ENCODE measurements around the gene RPS6KC1. TPM values are rescaled to one million over a fixed set of nuclear protein-coding genes. Genes with fewer than 3 reads are reported as not detected.

The RPS6KC1 gene
- polyA plus RNA-seq, 3 donors: 8.9 to 16.0 (median 11.4) TPM

DNA sequence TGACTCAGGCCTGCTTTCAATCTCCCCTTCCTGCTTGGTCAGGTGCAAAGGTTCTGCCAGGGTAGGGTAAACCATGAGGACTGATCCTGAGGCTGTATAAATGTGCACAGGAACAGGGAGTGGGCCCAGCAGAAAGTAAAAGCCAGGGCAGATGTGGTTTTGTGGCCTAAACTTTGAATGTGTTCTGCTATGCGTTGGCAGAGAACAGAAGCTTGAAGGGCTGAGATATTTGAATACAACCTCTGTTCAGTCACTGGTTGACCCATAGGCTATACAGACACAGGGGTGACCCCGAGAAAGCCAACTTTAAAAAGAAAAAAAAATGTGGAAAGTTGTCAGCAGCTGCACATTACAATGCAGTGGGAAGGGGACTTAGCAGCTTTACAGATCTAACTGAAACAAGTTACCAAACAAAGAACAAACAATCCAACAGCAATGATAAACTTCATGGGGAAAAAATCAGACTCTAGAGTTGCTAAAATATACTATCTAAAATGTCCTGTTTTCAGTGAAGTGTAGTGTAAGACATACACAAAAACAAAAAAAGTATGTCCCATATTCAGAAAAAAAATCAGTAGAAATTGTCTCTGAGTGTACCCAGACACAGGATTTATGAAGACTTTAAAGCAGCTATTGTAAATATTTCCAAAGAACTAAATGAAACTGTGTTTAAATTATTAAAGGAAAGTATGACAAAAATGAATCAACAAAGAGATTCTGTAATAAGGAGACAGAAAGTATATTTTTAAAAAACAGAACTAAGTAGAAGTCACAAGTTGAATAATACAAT is 216.1 kb downstream of the RPS6KC1 start:
- peaks cover 53 to 61% of the 10 kb centered on the region in 2 donors for H3K36me3 Mint-ChIP-seq
- peaks cover 0 to 14% (median 4%) of the 10 kb centered on the region in 7 donors for H3K9me3 Mint-ChIP-seq
- intact Hi-C loops (cut with micrococcal nuclease): no loop called here
- no peak overlapping the region for H3K4me3 Mint-ChIP-seq
- no peak overlapping the region for H3K27ac ChIP-seq (ENCODE audit: low read depth in 1 of 2, low read length in 2 of 2)
- no peak overlapping the region for H3K9ac ChIP-seq (ENCODE audit: insufficient read depth, low read length, poor library complexity, severe bottlenecking)
- peaks cover 5 to 49% of the 10 kb centered on the region in 2 donors for H3K36me3 ChIP-seq (replicated peaks in 1 of 2; ENCODE audit: control insufficient read depth in 1 of 2, insufficient read depth in 2 of 2, low read length in 2 of 2)
- no peaks in the 10 kb centered on the region for H3K27me3 Mint-ChIP-seq (ENCODE audit: low read depth in 3 of 3)
- H2AFZ ChIP-seq (ENCODE audit: insufficient read depth, low read depth, low read length, poor library complexity, severe bottlenecking): no peak overlapping the region
- TF ChIP-seq, protein P1, sequence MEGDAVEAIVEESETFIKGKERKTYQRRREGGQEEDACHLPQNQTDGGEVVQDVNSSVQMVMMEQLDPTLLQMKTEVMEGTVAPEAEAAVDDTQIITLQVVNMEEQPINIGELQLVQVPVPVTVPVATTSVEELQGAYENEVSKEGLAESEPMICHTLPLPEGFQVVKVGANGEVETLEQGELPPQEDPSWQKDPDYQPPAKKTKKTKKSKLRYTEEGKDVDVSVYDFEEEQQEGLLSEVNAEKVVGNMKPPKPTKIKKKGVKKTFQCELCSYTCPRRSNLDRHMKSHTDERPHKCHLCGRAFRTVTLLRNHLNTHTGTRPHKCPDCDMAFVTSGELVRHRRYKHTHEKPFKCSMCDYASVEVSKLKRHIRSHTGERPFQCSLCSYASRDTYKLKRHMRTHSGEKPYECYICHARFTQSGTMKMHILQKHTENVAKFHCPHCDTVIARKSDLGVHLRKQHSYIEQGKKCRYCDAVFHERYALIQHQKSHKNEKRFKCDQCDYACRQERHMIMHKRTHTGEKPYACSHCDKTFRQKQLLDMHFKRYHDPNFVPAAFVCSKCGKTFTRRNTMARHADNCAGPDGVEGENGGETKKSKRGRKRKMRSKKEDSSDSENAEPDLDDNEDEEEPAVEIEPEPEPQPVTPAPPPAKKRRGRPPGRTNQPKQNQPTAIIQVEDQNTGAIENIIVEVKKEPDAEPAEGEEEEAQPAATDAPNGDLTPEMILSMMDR (IDR thresholded peaks at IDR 0.05): no peak
- H3K4me3 ChIP-seq (replicated peaks in 1 of 3; ENCODE audit: low read depth in 2 of 3, low read length in 3 of 3): no peak overlapping the region
- H3K4me1 Mint-ChIP-seq: no peaks in the 10 kb centered on the region
- H3K4me2 ChIP-seq (replicated peaks; ENCODE audit: extremely low read depth, low read length, poor library complexity, severe bottlenecking): no peak overlapping the region
- DNase-seq: no peak
- H3K79me2 ChIP-seq (ENCODE audit: insufficient read depth, low read length): no peaks in the 10 kb centered on the region
- peaks cover 4% of the 10 kb centered on the region in 2 donors for H3K9me3 ChIP-seq (replicated peaks in 1 of 2; ENCODE audit: control insufficient read depth in 1 of 2, insufficient read depth in 1 of 2, low read length in 2 of 2)
- no CpG with 5 or more reads among the region's 2 CpGs for WGBS (ENCODE audit: insufficient coverage)
- H3K27me3 ChIP-seq (ENCODE audit: control insufficient read depth in 2 of 2, insufficient read depth in 2 of 2, low read length in 2 of 2): no peaks in the 10 kb centered on the region
- H3K4me1 ChIP-seq (ENCODE audit: control insufficient read depth in 1 of 2, insufficient read depth in 2 of 2, low read length in 2 of 2): no peaks in the 10 kb centered on the region
- no peaks in the 10 kb centered on the region for H4K20me1 ChIP-seq (ENCODE audit: insufficient read depth, low read length)
- H3K27ac Mint-ChIP-seq: no peak overlapping the region

DNA sequence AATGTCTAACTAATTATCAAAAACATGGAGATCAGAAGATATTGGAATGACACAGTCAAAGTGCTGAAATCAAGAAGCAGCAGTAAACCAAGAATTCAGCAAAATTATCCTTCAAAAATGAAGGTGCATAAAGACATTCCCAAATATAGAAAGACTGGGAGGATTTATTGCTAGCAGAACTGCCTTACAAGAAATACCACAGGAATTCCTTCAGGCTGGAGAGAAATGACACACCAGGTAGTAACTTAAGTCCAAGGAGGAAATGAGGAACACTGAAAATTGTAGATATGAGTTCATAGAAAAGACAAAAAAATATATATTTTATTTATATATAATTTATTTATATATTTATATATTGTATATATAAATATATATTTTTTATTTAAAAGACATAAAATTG is 217.2 kb downstream of the RPS6KC1 start:
- intact Hi-C loops (cut with micrococcal nuclease): no loop called here
- H3K4me3 Mint-ChIP-seq: no peak overlapping the region
- peaks cover 0 to 14% (median 4%) of the 10 kb centered on the region in 7 donors for H3K9me3 Mint-ChIP-seq
- Histone ChIP-seq H3K27ac (ENCODE audit: low read depth in 1 of 2, low read length in 2 of 2) (no peak overlapping the region), H3K4me3 (replicated peaks in 1 of 3; ENCODE audit: low read depth in 2 of 3, low read length in 3 of 3) (no peak overlapping the region), H3K4me2 (replicated peaks; ENCODE audit: extremely low read depth, low read length, poor library complexity, severe bottlenecking) (no peak overlapping the region), H3K27me3 (ENCODE audit: control insufficient read depth in 2 of 2, insufficient read depth in 2 of 2, low read length in 2 of 2) (no peaks in the 10 kb centered on the region), H3K79me2 (ENCODE audit: insufficient read depth, low read length) (no peaks in the 10 kb centered on the region), H3K9ac (ENCODE audit: insufficient read depth, low read length, poor library complexity, severe bottlenecking) (no peak overlapping the region), H3K36me3 (replicated peaks in 1 of 2; ENCODE audit: control insufficient read depth in 1 of 2, insufficient read depth in 2 of 2, low read length in 2 of 2) (peaks cover 5 to 49% of the 10 kb centered on the region in 2 donors), H4K20me1 (ENCODE audit: insufficient read depth, low read length) (no peaks in the 10 kb centered on the region), H2AFZ (ENCODE audit: insufficient read depth, low read depth, low read length, poor library complexity, severe bottlenecking) (no peak overlapping the region), H3K9me3 (replicated peaks in 1 of 2; ENCODE audit: control insufficient read depth in 1 of 2, insufficient read depth in 1 of 2, low read length in 2 of 2) (peaks cover 4% of the 10 kb centered on the region in 2 donors), H3K4me1 (ENCODE audit: control insufficient read depth in 1 of 2, insufficient read depth in 2 of 2, low read length in 2 of 2) (no peaks in the 10 kb centered on the region)
- TF ChIP-seq, protein P1 (IDR thresholded peaks at IDR 0.05): no peak
- no peaks in the 10 kb centered on the region for H3K4me1 Mint-ChIP-seq
- DNase-seq: no peak
- H3K27me3 Mint-ChIP-seq (ENCODE audit: low read depth in 3 of 3): no peaks in the 10 kb centered on the region
- H3K27ac Mint-ChIP-seq: no peak overlapping the region
- H3K36me3 Mint-ChIP-seq: peaks cover 54 to 58% of the 10 kb centered on the region in 2 donors
